ENCODE results near the gene FES. TPM values are rescaled to one million over a fixed set of nuclear protein-coding genes. Genes with fewer than 3 reads are reported as not detected.

FES gene
- total RNA-seq, 6 donors from 2014 or later: 33.4 to 144 (median 68.3) TPM

GRCh38 chr15:90838139-90838538 lies 46.2 kb upstream of the FES start:
- Histone ChIP-seq H3K36me3 (no peaks in the 10 kb centered on the region), H3K4me3 (no peak overlapping the region), H3K27ac (no peak overlapping the region), H3K27me3 (no peaks in the 10 kb centered on the region), H3K4me1 (peaks cover 2 to 37% (median 15%) of the 10 kb centered on the region in 4 donors), H3K9me3 (no peaks in the 10 kb centered on the region)
- DNase-seq: peak in 1 of 2 donors; percentile 50
- no peak for TF ChIP-seq CTCF (IDR thresholded peaks at IDR 0.05)
- TF ChIP-seq POLR2AphosphoS5 (IDR thresholded peaks at IDR 0.05): peak in 1 of 2 donors; percentile 22
- WGBS, 2 donors: 57 to 58% methylated on average over 3 to 14 of the region's 15 CpGs
- ATAC-seq (ENCODE audit: low FRiP score in 2 of 2): peak; percentile 14 to 20

- H3K4me1 ChIP-seq: peaks cover 2 to 37% (median 15%) of the 10 kb centered on the region in 4 donors
- no peaks in the 10 kb centered on the region for H3K27me3 ChIP-seq
- DNase-seq: no peak
- no peak overlapping the region for H3K4me3 ChIP-seq
- H3K36me3 ChIP-seq: no peaks in the 10 kb centered on the region
- WGBS, 2 donors: 88 to 89% methylated on average over 13 to 15 of the region's 15 CpGs
- no peak overlapping the region for H3K27ac ChIP-seq
- H3K9me3 ChIP-seq: no peaks in the 10 kb centered on the region
- no peak for ATAC-seq (ENCODE audit: low FRiP score in 2 of 2)
- no peak for TF ChIP-seq CTCF (IDR thresholded peaks at IDR 0.05)
- TF ChIP-seq POLR2A (IDR thresholded peaks at IDR 0.05): no peak
- TF ChIP-seq EP300 (IDR thresholded peaks at IDR 0.05): no peak
- TF ChIP-seq POLR2AphosphoS5 (IDR thresholded peaks at IDR 0.05): no peak
These were observed 45.8 kb upstream of the FES start for GRCh38 chr15:90838544-90838943.

- peak in 1 of 2 donors; percentile 82 for DNase-seq
- 37 to 44% methylated on average over 11 to 16 of the region's 19 CpGs for WGBS, 2 donors
- TF ChIP-seq CTCF (IDR thresholded peaks at IDR 0.05): no peak
- TF ChIP-seq POLR2A (IDR thresholded peaks at IDR 0.05): peak in 1 of 4 donors; percentile 62
- no peaks in the 10 kb centered on the region for H3K9me3 ChIP-seq
- H3K4me3 ChIP-seq: peak overlapping the region in 2 of 4 donors; percentile 1 to 29
- H3K27ac ChIP-seq: peak overlapping the region; percentile 55 to 84 (median 78)
- H3K36me3 ChIP-seq: no peaks in the 10 kb centered on the region
- peaks cover 2 to 37% (median 15%) of the 10 kb centered on the region in 4 donors for H3K4me1 ChIP-seq
- ATAC-seq (ENCODE audit: low FRiP score in 2 of 2): peak; percentile 71 to 84
- no peaks in the 10 kb centered on the region for H3K27me3 ChIP-seq
These were observed 44.9 kb upstream of the FES start for GRCh38 chr15:90839187-90840071.

- H3K27ac ChIP-seq: peak overlapping the region; percentile 55 to 84 (median 78)
- 90 to 95% methylated on average over 17 to 18 of the region's 18 CpGs for WGBS, 2 donors
- no peaks in the 10 kb centered on the region for H3K36me3 ChIP-seq
- H3K4me3 ChIP-seq: peak overlapping the region in 2 of 4 donors; percentile 5 to 29
- no peak for TF ChIP-seq POLR2A (IDR thresholded peaks at IDR 0.05)
- no peak for TF ChIP-seq CTCF (IDR thresholded peaks at IDR 0.05)
- no peak for TF ChIP-seq POLR2AphosphoS5 (IDR thresholded peaks at IDR 0.05)
- no peak for TF ChIP-seq EP300 (IDR thresholded peaks at IDR 0.05)
- H3K9me3 ChIP-seq: no peaks in the 10 kb centered on the region
- ATAC-seq (ENCODE audit: low FRiP score in 2 of 2): no peak
- H3K27me3 ChIP-seq: no peaks in the 10 kb centered on the region
- peaks cover 2 to 37% (median 15%) of the 10 kb centered on the region in 4 donors for H3K4me1 ChIP-seq
- DNase-seq: no peak
These were observed 44.0 kb upstream of the FES start for GRCh38 chr15:90840157-90840855.
